ENCODE results near the gene HPS1.
"Not testable (repeated sequence)": the region's sequence is repeated elsewhere in the genome, so short reads cannot be mapped to it uniquely, and the experiment has no call there.

DNA sequence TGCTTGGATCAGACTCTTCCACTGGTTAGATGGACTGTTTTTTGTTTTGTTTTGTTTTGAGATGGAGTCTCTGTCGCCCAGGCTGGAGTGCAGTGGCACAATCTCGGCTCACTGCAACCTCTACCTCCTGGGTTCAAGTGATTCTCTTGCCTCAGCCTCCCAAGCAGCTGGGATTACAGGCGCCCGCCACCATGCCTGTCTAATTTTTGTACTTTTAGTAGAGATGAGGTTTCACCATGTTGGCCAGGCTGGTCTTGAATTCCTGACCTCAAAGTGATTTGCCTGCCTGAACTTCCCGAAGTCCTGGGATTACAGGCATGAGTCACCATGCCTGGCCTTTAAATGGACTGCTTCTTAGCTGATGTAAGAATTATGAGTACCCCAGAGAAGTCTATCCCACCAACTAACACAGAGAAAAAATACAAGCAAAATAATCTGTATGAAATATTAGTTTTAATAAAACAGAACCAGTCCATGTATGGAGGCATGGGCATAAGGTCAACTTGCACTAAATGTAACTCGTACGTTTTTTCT, 63.5 kb downstream of the HPS1 start:
- peak; percentile 41 for TF ChIP-seq POLR2AphosphoS5 (IDR thresholded peaks at IDR 0.05)
- TF ChIP-seq, protein P1, sequence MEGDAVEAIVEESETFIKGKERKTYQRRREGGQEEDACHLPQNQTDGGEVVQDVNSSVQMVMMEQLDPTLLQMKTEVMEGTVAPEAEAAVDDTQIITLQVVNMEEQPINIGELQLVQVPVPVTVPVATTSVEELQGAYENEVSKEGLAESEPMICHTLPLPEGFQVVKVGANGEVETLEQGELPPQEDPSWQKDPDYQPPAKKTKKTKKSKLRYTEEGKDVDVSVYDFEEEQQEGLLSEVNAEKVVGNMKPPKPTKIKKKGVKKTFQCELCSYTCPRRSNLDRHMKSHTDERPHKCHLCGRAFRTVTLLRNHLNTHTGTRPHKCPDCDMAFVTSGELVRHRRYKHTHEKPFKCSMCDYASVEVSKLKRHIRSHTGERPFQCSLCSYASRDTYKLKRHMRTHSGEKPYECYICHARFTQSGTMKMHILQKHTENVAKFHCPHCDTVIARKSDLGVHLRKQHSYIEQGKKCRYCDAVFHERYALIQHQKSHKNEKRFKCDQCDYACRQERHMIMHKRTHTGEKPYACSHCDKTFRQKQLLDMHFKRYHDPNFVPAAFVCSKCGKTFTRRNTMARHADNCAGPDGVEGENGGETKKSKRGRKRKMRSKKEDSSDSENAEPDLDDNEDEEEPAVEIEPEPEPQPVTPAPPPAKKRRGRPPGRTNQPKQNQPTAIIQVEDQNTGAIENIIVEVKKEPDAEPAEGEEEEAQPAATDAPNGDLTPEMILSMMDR (IDR thresholded peaks at IDR 0.05): not testable (repeated sequence)
- TF ChIP-seq POLR2A (IDR thresholded peaks at IDR 0.05): not testable (repeated sequence)
